Airway epithelial cell (primary cell): ENCODE results near the gene CELF6. TPM values are rescaled to one million over a fixed set of nuclear protein-coding genes. Genes with fewer than 3 reads are reported as not detected.

ENCODE experiments used
- total RNA-seq: library from RNA; depleted of rRNA; stranded (reverse); fragments of >200 nt; gene quantifications from 2 replicates; pipeline ENCODE4 v1.2.3, GENCODE V29; 2015

CELF6 gene
- 0.35 TPM in 1 of 2 replicates, not detected in the other for total RNA-seq

GRCh38 chr15:72319985-72320671, at the start of gene CELF6:
CELF6 (minus strand) TSS chr15:72320157; CDS start chr15:72319874, 283 bp downstream.

GRCh38 chr15:72272213-72272996, 47.6 kb downstream of the CELF6 start, which contains the start of gene PARP6:
PARP6 (minus strand) TSS chr15:72272554; CDS start chr15:72267477, 5,077 bp downstream.

Other genes with a start within 250 kb of the CELF6 start
- 15.6 and 21.5 TPM in 2 replicates for gene MYO9A, start 202.0 kb downstream of the CELF6 start, total RNA-seq
- 3.0 and 3.5 TPM in 2 replicates for gene SENP8, start 201.8 kb downstream of the CELF6 start, total RNA-seq
- gene GRAMD2A, start 122.4 kb downstream of the CELF6 start, total RNA-seq: 7.3 and 10.2 TPM in 2 replicates
- 1,783 and 1,936 TPM in 2 replicates for gene PKM, start 89.0 kb downstream of the CELF6 start, total RNA-seq
- gene PARP6, start 47.6 kb downstream of the CELF6 start, total RNA-seq: 7.5 and 11.1 TPM in 2 replicates
- 43.8 and 44.4 TPM in 2 replicates for gene HEXA, start 55.9 kb upstream of the CELF6 start, total RNA-seq
- gene TMEM202, start 78.1 kb upstream of the CELF6 start, total RNA-seq: not detected in 2 replicates
- gene ARIH1, start 154.2 kb upstream of the CELF6 start, total RNA-seq: 27.9 and 43.6 TPM in 2 replicates